ENCODE data around the gene LCE1C. TPM values are rescaled to one million over a fixed set of nuclear protein-coding genes. Genes with fewer than 3 reads are reported as not detected.

The LCE1C gene
- total RNA-seq (2022; extraction: Qiagen RNA extraction; ENCODE audit: low read depth) = not detected in 5 replicates

GRCh38 chr1:152806576-152806975 lies at the start of gene LCE1C:
Gene LCE1C, minus strand, starts transcription at chr1:152806651. Its CDS starts 1,173 bp downstream, at chr1:152805478.

GRCh38 chr1:152842556-152842955 lies 36.1 kb upstream of the LCE1C start, which contains the start of gene LCE6A:
Gene LCE6A, plus strand, starts transcription at chr1:152842856. Its CDS starts 665 bp downstream, at chr1:152843521.

GRCh38 chr1:152827173-152827572 lies 20.7 kb upstream of the LCE1C start, which contains the start of gene LCE1A:
Gene LCE1A, plus strand, starts transcription at chr1:152827473. Its CDS starts 0 bp downstream, at chr1:152827473.

GRCh38 chr1:152811671-152812070 lies 5.2 kb upstream of the LCE1C start, which contains the start of gene LCE1B:
Gene LCE1B, plus strand, starts transcription at chr1:152811971. Its CDS starts 476 bp downstream, at chr1:152812447.

GRCh38 chr1:152796421-152796820 lies 10.0 kb downstream of the LCE1C start, which contains the start of gene LCE1D:
Gene LCE1D, plus strand, starts transcription at chr1:152796721. Its CDS starts 1,074 bp downstream, at chr1:152797795.

GRCh38 chr1:152786077-152786476 lies 20.4 kb downstream of the LCE1C start, which contains the start of gene LCE1E:
Gene LCE1E, plus strand, starts transcription at chr1:152786257. Its CDS starts 1,043 bp downstream, at chr1:152787300.

GRCh38 chr1:152774875-152775274 lies 31.6 kb downstream of the LCE1C start, which contains the start of gene LCE1F:
Gene LCE1F, plus strand, starts transcription at chr1:152775140. Its CDS starts 1,232 bp downstream, at chr1:152776372.

GRCh38 chr1:152757747-152758146 lies 48.7 kb downstream of the LCE1C start, which contains the start of gene KPRP:
Gene KPRP, plus strand, starts transcription at chr1:152758025. Its CDS starts 1,564 bp downstream, at chr1:152759589.

Other genes starting within 250 kb of the LCE1C start
- gene LCE3E, start 239.9 kb downstream of the LCE1C start, total RNA-seq (2022; extraction: Qiagen RNA extraction; ENCODE audit: low read depth) = not detected in 5 replicates
- 0.34 to 0.80 TPM (median 0.59 TPM) in 5 replicates for gene LCE3D, start 226.1 kb downstream of the LCE1C start, total RNA-seq (2022; extraction: Qiagen RNA extraction; ENCODE audit: low read depth)
- gene LCE3C, start 206.4 kb downstream of the LCE1C start, total RNA-seq (2022; extraction: Qiagen RNA extraction; ENCODE audit: low read depth) = not detected in 5 replicates
- gene LCE3B, start 192.8 kb downstream of the LCE1C start, total RNA-seq (2022; extraction: Qiagen RNA extraction; ENCODE audit: low read depth) = not detected in 5 replicates
- gene LCE3A, start 183.5 kb downstream of the LCE1C start, total RNA-seq (2022; extraction: Qiagen RNA extraction; ENCODE audit: low read depth) = not detected in 5 replicates
- not detected in 5 replicates for gene LCE2D, start 143.3 kb downstream of the LCE1C start, total RNA-seq (2022; extraction: Qiagen RNA extraction; ENCODE audit: low read depth)
- gene LCE2C, start 131.4 kb downstream of the LCE1C start, total RNA-seq (2022; extraction: Qiagen RNA extraction; ENCODE audit: low read depth) = not detected in 5 replicates
- not detected in 5 replicates for gene LCE2B, start 120.5 kb downstream of the LCE1C start, total RNA-seq (2022; extraction: Qiagen RNA extraction; ENCODE audit: low read depth)
- gene LCE2A, start 108.3 kb downstream of the LCE1C start, total RNA-seq (2022; extraction: Qiagen RNA extraction; ENCODE audit: low read depth) = not detected in 5 replicates
- not detected in 5 replicates for gene LCE4A, start 98.5 kb downstream of the LCE1C start, total RNA-seq (2022; extraction: Qiagen RNA extraction; ENCODE audit: low read depth)
- not detected in 5 replicates for gene KPRP, start 48.6 kb downstream of the LCE1C start, total RNA-seq (2022; extraction: Qiagen RNA extraction; ENCODE audit: low read depth)
- gene LCE1F, start 31.5 kb downstream of the LCE1C start, total RNA-seq (2022; extraction: Qiagen RNA extraction; ENCODE audit: low read depth) = not detected in 5 replicates
- gene LCE1E, start 20.4 kb downstream of the LCE1C start, total RNA-seq (2022; extraction: Qiagen RNA extraction; ENCODE audit: low read depth) = not detected in 5 replicates
- not detected in 5 replicates for gene LCE1D, start 9.9 kb downstream of the LCE1C start, total RNA-seq (2022; extraction: Qiagen RNA extraction; ENCODE audit: low read depth)
- not detected in 5 replicates for gene LCE1B, start 5.3 kb upstream of the LCE1C start, total RNA-seq (2022; extraction: Qiagen RNA extraction; ENCODE audit: low read depth)
- not detected in 5 replicates for gene LCE1A, start 20.8 kb upstream of the LCE1C start, total RNA-seq (2022; extraction: Qiagen RNA extraction; ENCODE audit: low read depth)
- gene LCE6A, start 36.2 kb upstream of the LCE1C start, total RNA-seq (2022; extraction: Qiagen RNA extraction; ENCODE audit: low read depth) = not detected in 5 replicates
- not detected in 5 replicates for gene LCE7A, start 53.3 kb upstream of the LCE1C start, total RNA-seq (2022; extraction: Qiagen RNA extraction; ENCODE audit: low read depth)
- not detected in 5 replicates for gene SMCP, start 71.7 kb upstream of the LCE1C start, total RNA-seq (2022; extraction: Qiagen RNA extraction; ENCODE audit: low read depth)
- gene IVL, start 101.9 kb upstream of the LCE1C start, total RNA-seq (2022; extraction: Qiagen RNA extraction; ENCODE audit: low read depth) = 0.03 TPM in 1 of 5 replicates, not detected in the others
- gene SPRR5, start 140.6 kb upstream of the LCE1C start, total RNA-seq (2022; extraction: Qiagen RNA extraction; ENCODE audit: low read depth) = not detected in 5 replicates
- not detected in 5 replicates for gene SPRR4, start 164.0 kb upstream of the LCE1C start, total RNA-seq (2022; extraction: Qiagen RNA extraction; ENCODE audit: low read depth)
- gene SPRR1A, start 177.4 kb upstream of the LCE1C start, total RNA-seq (2022; extraction: Qiagen RNA extraction; ENCODE audit: low read depth) = not detected in 5 replicates
- 0.22 TPM in 1 of 5 replicates, not detected in the others for gene SPRR3, start 195.1 kb upstream of the LCE1C start, total RNA-seq (2022; extraction: Qiagen RNA extraction; ENCODE audit: low read depth)
- gene SPRR1B, start 224.6 kb upstream of the LCE1C start, total RNA-seq (2022; extraction: Qiagen RNA extraction; ENCODE audit: low read depth) = not detected in 5 replicates
- not detected in 5 replicates for gene SPRR2D, start 234.5 kb upstream of the LCE1C start, total RNA-seq (2022; extraction: Qiagen RNA extraction; ENCODE audit: low read depth)